Epidermal melanocyte (primary cell): Measurements from ENCODE around the gene CHST15.

ENCODE experiments used
- DNase-seq: peaks from one replicate; pipeline ENCODE4 v3.0.0; 2011; ENCODE audit warnings: low spot score; ENCODE audit not compliant: insufficient read length

CHST15 gene

DNA sequence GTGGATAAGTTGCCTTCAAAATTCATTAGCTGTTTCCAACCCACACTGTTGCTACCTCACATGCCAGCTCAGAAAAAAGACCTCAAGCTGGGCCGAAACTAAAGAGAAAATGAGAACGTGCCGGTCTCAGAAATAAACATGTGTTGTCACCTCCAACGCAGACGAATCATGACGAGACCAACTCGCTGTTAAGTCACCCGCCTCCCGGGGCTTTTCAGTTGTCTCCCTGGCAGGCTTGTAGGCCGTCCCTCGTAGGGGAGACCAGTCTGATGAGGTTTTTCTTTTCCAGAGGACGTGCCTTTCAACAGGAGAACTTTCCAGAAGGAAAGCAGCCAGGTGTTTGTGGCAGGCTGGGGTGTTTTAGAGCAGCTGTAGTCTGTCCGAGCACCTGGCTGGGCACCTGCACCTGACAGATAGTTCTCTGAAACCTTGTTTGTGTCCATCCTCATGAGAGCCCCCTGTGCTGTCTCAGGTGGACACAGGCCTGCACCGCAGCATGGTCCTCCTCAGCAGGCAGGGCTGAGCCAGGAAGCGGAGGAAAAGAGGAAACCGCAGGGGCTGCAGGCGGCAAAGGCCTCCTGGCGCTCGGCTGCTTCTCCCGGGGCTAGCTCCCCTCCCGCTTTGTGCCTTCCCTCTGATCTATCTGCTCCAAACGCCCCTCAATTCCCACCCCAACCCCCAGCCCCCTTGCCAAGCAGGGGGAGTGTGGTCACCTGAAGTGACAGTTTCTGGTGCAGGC is 78.8 kb downstream of the CHST15 start:
- DNase-seq, result no peak

DNA sequence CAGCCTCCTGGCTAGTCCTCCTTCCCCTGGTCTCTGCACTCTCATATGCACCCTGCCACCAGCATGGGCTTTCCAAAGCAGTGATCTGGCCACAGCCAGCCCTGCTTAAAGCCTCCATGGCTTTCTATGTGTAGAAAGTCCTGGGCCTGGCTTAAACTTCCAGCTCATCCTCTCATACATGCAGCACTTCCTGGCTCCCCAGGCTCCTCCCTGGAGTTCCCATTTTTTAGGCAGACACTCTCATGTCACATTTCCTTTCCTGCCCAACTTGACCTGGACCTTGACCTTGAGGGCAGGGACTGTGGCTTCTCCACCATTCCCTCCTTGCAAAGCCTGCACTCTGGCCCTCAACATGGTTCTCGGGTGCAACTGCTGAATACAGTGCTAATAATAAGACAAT is 79.5 kb downstream of the CHST15 start:
- DNase-seq, result no peak

DNA sequence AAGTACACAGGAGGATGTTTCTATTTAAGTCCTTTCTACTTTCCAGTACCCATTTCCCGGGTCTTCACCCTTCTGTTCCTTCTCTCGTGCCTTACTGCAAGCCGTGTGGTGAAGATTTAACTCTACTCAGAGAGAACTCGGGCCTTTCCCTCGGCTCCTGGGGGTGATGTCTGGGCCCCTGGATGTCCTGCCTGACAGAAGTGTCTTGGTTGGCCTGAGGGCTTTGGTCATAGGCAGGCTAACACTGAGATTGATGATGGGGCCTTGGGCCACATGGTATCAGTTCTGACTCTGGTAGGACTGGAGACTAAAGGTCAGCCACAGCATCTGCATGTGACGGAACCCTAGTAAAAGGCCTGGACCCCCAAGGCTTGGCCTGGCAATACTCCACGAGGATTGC is 80.4 kb downstream of the CHST15 start:
- DNase-seq, result no peak

DNA sequence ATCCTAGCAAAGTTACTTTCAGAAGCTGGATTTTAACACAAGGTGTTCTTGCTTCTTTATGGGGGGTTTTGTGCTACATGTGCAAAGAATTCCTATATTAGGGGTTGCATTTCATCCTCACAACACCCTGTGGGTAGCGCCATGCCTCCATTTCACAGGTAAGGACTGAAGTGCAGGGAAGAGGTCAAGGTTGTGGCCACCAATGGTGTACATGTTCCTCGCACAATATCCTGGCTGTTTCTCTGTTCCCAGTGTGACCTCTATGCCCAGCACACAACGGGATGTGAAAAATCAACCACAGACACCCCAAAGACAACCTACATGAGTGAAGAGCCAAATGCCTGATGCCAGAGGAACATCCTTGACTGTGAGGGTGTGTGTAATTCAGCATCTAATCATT is 80.8 kb downstream of the CHST15 start:
- DNase-seq, result no peak

DNA sequence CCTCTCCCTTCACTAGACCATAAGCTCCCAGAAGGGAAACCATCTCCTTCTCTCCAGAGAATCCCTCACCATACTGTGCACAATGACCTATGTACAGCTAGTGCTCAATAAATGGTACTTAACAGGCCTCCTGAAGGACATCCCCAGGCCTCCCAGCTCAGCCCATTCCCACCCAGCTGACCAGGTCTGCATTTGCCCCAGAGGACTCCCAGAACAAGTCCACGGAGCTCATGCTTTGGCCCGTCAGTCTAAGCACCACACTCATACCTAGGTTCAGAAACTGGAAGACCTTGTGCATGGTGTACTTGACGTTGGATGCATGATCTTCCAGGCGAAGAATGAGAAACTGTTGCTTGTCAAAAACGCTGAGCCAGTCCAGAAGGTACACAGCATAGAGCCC is 81.3 kb downstream of the CHST15 start:
- DNase-seq, result no peak

DNA sequence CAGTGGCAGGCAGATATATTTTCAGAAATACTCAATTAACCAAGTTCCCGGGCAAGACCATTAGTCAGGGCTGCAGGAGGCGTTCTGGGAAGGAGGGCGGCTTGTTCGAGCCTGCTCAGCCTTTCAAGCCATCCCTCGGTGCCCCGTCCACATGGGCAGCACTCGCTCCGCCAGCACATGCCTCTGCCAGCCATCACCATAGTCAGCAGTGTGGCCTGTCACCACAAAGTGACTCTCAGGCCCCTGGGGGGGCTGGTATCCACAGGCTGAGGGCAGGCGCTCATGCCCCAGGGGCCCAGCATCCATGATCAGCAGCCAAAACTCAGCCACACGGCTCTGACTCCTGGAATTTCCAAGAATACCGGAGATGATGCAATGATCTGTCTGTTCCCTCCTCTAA is 81.9 kb downstream of the CHST15 start:
- no peak for DNase-seq

DNA sequence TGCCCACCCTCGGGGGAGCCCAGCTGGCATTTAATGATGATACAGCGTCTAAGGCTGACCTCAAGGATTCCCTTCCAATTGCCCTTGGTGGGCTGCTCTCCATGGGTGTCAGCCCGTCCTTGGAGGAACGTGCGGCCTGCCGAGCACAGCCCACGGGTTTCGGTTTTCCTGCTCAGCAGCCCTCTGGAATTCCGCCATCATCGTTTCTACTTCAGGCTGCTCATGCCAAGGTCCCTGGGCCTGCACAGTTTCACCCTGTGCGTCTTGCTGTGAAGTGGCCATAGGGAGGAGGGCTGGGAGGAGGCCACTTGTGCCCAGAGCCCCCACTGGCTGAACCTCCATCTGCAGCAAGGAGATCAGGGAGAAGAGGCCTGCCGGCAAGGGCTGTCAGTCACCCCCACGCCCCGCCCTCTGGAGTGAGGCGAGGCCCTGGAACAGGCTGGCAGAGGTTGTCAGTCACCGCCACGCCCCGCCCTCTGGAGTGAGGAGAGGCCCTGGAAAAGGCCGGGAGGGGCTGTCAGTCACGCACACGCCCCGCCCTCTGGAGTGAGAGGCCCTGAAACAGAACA is 82.8 kb downstream of the CHST15 start:
- DNase-seq, result no peak

DNA sequence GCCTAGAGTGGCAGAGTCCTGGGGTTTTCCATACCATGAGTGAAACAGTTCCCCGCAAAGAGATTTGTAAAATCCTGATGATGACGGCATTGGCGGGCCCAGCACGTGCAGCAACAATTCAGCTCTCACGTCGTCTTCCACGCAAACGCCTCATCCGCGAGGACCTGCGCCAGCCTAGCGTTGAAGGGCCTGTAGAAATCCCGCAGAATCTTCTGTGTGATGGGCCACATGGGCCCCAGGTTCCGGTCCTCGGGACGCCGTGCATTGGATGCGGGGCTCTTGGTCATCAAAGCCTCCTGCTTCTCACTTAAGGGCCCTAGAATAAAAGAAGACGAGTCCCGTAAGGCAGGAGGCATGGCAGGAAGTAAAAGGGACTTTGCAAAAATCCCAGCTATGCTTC is 83.4 kb downstream of the CHST15 start:
- DNase-seq, result no peak

DNA sequence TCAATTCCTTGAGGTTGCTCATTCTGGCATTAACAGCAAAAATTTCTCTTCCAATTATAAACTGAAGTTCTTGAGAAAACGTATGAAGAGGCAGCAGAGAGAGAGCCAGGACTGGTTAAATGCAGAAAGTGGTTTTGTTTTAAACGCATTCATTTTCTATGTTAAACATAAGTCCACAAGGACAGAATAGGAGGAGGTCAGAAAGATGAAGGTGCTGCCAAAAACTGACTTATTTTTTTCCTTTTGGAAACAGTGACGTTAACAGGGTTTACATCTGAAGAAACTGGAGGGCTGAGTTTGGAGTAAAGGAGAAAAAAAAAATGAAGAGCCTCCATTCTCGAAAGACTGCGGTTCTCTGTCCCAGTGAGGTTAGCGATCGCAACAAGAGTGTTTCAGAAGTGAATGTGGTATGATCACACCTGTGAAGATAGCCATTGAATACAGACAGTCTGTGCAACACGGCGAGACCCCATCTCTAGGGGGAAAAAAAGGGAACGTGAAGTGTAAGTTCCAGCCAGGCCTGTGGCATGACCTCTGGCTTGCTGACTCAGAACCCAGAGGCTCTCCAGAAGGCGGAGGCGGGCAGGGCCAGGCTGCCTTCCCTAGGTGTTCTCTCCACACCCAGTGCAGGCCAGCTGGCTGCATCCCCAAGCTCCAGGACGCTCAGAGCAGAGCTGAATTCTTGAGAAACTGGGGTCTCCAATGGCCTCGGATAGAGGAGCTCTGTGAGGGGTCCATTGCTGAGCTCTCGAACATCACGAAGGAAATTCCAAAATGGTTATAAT is 84.0 kb downstream of the CHST15 start:
- no peak for DNase-seq

DNA sequence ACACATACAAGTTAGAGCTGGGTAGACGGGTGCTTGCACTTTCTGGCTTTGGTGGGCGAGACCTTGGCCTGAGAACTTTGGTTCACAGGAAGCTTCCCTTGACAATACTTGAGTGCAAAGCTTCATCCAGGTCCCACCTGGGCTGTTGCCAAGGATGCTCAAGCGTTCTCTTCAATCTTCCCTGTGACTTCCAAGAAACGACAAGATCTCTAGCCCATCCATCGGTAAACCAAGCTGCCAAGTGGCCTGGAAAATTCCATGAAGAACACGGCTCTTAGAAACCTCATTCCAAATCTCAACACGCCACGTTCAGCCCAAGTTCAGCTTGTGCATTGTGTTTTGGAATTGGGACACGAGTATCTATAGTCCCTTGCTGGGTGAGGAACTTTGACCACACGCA is 84.7 kb downstream of the CHST15 start:
- no peak for DNase-seq

DNA sequence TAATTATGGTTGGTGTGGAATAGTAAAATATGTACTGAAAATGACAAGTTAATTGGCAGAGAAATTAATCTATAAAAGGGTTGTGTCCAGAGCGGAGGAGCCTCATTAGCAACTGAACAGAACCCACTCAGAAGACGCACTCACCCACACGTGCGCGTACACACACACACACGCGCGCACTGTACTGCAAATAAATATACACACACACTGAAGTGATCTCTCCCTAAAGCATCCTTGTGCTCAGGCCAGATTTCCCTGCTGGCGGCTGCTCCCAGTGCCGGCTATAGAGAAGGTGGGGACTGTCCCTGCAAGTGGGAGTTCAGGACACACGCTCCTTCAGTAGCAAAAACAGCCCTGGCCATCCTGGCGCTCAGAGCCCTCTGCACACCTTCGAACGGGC is 85.2 kb downstream of the CHST15 start:
- DNase-seq, result peak; percentile 13

DNA sequence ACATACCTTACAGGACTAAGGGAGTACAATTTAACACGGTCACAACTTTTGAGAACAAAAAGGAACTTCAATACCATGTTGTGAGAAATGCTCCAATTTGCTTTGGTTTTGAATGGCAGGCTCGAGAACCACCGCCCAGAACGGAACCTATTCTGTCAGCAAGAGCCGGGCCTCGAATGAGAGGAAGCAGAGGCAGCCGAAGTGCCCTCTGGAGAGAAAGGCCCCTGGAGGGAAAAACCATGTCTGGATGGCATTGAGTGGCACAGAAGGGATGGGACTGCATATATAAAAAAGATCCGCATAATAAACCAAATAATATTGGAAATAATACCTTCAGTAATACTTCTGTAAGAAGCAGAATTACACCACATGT is 85.6 kb downstream of the CHST15 start:
- peak; percentile 1 for DNase-seq

DNA sequence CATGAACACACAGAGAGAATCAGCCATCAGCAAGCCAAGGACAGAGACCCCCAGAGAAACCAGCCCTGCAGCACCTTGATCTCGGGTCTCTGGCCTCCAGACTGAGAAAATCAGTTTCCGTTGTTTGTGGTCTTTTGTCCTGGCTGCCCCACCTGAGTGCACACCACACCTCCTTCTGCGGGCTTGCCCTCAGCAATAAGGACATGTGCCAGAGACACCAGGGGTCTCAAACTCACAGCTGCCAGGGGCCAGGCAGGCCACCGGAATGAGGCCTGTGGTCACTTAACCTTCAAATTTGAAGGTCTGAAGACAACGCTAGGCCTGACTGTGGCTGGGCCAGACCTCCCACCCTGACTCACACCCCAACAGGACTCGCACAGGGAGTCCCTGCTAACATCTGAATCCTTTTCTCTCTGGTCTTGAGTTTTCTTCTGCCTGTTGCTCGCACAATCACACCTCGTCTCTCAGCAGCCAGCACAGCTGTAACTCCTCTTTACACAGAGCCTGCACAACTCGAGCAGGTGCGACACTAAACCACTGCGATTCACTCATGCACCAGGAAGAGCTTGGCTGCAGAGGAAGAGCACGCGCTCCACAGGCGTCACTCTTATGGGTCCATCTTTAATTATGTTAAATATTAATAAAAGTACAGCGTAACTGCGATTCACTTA is 86.2 kb downstream of the CHST15 start:
- peak; percentile 8 for DNase-seq

DNA sequence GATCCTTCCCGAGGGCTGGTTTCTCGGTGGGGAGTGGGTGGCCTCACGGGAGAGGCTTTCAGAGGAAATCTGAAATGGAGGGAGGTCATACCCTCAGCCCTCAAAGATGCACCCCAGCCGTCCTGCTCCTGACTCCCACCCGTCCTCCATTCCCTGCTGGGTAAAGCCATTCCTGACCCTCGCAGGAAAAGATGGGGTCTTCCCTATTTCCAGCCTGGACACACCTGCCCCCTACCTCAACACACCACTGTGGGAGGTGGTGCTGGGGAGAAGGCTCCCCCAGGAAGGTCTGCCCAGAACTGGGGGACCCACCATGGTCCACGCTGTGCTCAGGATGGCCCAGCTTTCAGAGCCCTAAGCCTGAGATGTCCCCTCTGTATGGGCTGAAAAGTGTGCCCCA is 86.9 kb downstream of the CHST15 start:
- no peak for DNase-seq

DNA sequence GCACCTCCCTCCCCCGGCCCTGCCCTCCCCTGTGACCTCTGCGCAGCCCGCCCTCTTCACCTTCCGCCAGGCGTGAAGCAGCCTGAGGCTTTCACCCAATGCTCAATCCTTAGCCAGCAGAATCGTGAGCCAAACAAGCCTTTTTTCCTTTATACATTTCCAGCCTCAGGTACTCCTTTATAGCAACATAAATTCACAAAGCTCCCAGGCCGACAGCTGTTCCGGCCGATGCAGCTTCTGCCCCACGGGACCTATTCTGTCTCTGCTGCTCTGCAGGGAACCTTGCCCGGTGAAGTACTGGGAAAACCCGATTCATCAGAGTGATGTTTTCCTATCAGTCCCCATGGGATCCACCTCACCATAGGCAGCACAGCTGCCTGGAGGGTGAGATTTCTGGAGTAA is 87.4 kb downstream of the CHST15 start:
- DNase-seq, result peak; percentile 1

DNA sequence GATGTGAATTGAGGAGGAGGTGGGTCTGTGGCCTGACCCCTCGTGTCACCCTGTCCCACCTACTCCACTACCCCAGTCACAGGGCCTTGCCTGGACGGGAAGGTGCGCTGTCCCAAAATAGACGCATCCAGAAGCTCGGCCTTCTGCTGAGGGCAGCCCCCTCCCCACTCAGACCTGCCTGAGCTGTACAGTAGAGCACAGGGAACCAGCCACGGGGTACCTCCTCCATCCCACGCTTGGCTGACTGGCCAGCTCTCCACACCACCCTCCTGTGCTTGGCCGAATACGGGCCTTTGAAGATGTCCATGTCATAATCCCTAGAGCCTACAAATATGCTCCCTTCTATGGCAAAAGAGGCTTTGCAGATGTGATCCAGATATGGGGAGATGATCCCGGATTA is 88.3 kb downstream of the CHST15 start:
- peak; percentile 7 for DNase-seq

DNA sequence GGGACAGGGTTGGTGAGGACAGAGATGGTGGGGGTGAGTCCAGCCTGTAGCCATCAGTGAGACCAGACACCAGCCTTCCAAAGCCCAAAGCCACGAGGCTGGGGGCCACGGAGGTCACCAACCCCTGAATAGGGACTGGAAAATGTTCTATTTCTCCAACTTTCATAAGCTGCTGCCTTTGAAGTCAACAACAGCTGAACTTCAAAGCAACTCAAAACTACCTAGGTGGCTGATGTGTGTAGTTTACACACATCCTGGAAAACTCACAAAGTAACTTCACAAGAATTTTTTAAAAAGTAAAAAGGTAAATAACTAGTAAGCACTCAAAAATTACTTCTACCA is 88.8 kb downstream of the CHST15 start:
- DNase-seq, result no peak

DNA sequence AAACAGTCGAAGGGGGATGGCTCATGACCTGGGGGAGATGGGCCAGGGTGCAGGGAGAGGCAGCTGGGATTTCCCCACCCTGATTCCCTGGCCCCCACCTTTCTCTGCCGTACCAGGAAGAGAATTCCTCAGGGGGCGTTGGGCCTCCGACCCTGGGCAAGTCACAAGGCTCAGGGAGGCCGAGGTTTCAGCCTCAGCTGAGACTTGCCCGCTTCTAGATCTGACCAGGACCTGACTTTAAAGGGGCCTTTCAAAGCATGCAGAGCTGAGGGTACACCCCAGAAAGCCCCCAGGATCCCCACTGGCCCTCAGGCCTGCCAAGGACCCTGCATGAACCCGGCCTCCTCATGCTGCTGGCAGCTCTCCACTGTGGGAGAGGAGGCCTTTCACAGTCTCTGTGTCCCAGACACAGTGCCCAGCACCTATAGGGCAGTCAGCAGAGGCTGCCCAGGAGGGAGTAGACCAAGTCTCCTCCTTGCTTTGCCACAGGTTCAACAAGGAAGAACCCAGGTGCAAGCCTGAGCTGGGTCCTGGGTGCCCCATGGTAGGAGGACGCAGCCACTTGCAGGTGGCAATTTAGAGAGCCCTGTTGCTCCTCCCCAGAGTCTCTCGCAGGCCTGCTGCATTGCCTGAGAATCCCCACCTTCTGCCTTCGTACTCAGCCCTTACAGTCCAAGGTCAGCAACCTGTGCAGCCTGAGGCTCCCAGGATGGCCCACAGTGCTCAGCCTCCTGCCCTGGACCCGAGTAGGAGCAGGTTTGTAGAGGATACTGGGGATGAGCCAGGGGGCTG is 89.3 kb downstream of the CHST15 start:
- peak; percentile 10 for DNase-seq

DNA sequence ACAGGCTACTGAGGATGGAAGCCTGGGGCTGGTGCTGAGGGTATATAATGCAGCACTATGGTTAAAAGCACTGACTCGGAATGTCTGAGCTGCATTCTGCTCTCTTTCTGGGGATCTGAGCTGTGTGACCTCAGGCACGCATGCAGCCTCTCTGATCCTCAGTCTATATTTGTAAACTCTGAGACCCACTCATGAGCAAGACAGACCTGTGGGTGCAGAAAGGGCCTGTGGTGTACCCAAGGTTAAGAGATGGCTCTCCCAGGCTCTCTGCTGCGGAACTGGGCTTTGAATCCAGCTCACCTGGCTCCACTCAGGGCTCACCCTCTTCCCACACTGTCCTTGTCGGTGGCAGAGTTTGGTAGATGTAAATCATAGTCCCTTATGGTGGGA is 89.9 kb downstream of the CHST15 start:
- peak; percentile 14 for DNase-seq

DNA sequence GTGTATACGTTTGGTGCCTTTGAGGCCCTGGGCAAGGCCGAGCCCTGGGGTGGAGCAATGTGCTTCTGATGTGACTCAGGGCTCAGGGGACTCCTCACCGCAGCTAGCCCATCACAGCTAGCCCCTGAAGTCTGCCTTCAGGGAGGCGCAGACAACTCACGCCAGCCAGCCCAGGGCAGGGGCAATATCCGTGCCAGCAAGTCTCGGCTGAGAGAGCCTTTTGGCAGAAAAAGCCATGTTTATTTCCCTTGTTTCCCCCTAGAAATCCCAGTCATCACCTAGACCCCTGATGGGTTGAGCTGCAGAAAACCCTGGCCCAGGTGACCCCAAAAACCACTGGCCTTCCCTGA is 90.4 kb downstream of the CHST15 start:
- no peak for DNase-seq

DNA sequence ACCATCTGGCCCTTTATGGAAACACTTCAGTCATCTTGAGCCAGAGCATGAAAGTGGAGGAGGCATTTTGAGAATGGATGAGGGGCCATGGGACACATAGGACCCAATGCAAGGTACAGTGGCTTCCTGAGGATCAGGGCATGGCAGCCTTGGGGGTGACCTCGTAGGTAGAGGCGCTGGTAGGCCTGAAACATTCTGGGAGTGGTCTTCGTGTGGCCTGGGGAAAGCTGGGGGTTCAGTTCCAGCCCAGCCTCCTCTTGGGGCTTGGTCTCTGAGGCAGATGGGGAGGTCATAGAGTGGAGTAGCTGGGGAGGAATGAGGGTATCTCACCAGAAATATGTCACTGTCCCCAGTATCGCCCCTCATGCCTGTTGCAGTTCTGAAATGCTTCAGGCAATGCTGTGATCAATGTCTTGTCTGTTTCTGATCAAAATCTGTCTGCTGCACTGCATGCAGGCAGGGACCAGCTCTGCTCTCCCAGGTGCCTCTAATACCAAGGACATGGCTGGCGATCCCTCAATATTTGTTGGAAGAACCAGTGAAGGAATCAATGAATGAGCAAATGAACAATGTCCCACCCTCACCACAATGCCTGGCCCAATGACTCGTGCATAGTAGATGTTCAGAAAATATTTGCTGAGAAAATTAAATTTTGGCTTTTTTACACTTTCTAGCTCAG is 90.9 kb downstream of the CHST15 start:
- no peak for DNase-seq
